ENCODE data around the gene IL17REL.
"Not testable (repeated sequence)": the region's sequence is repeated elsewhere in the genome, so short reads cannot be mapped to it uniquely, and the experiment has no call there.

IL17REL gene

GRCh38 chr22:49983148-49984042 lies 29.2 kb downstream of the IL17REL start:
- peak; percentile 58 for DNase-seq

GRCh38 chr22:49981799-49982198 lies 30.8 kb downstream of the IL17REL start:
- DNase-seq = not testable (repeated sequence)

GRCh38 chr22:49979587-49980264 lies 32.8 kb downstream of the IL17REL start:
- peak; percentile 66 for DNase-seq

GRCh38 chr22:49977578-49977977 lies 35.0 kb downstream of the IL17REL start:
- peak; percentile 25 for DNase-seq

- peak; percentile 70 for DNase-seq
Measured at GRCh38 chr22:49976439-49977175, 36.0 kb downstream of the IL17REL start.

- peak; percentile 74 for DNase-seq
Measured at GRCh38 chr22:49975543-49976389, 36.8 kb downstream of the IL17REL start.

- DNase-seq = peak; percentile 23
Measured at GRCh38 chr22:49973018-49973961, 39.3 kb downstream of the IL17REL start.

GRCh38 chr22:49972163-49973017 lies 40.2 kb downstream of the IL17REL start:
- peak; percentile 38 for DNase-seq

GRCh38 chr22:49971232-49972162 lies 41.1 kb downstream of the IL17REL start:
- DNase-seq = peak; percentile 84

- peak; percentile 96 for DNase-seq
Measured at GRCh38 chr22:49970528-49971231, 41.9 kb downstream of the IL17REL start.

- DNase-seq = peak; percentile 33
Measured at GRCh38 chr22:49969751-49970527, 42.6 kb downstream of the IL17REL start.

- DNase-seq = peak; percentile 31
Measured at GRCh38 chr22:49968831-49969661, 43.5 kb downstream of the IL17REL start.

GRCh38 chr22:49968313-49968830 lies 44.2 kb downstream of the IL17REL start:
- peak; percentile 30 for DNase-seq

GRCh38 chr22:49967706-49968208 lies 44.8 kb downstream of the IL17REL start:
- DNase-seq = peak; percentile 26

GRCh38 chr22:49966774-49967705 lies 45.5 kb downstream of the IL17REL start:
- peak; percentile 49 for DNase-seq

Data from stimulated activated CD8-positive, alpha-beta memory T cell treated with anti-CD3 and anti-CD28 coated beads, Interleukin-4, amount 100 ng/mL, for 48 hours (primary cell).